PC-3 (cell line): Measurements from ENCODE around the gene AOAH.
"Not testable (repeated sequence)": the region's sequence is repeated elsewhere in the genome, so short reads cannot be mapped to it uniquely, and the experiment has no call there.

Experiments
- EZH2 ChIP-seq: fragments of 300-600 bp; sonication (generic); IDR thresholded peaks from one replicate; pipeline ENCODE4 v1.6.1; 2017; ENCODE audit warnings: antibody characterized with exemption, mild to moderate bottlenecking, low read length; ENCODE audit not compliant: unreplicated experiment
- EZH2phosphoT487 ChIP-seq: fragments of 300-600 bp; sonication (generic); IDR thresholded peaks from 2 replicates; pipeline ENCODE4 v1.6.1; 2018; ENCODE audit warnings: mild to moderate bottlenecking, antibody characterized with exemption, low read length, borderline replicate concordance
- TF ChIP-seq, protein P1 (sequence below): fragments of 300-600 bp; sonication (generic); conservative IDR thresholded peaks from 2 replicates; pipeline ENCODE4 v1.5.1; 2017; ENCODE audit warnings: antibody characterized with exemption, low read depth, mild to moderate bottlenecking, low read length

DNA sequence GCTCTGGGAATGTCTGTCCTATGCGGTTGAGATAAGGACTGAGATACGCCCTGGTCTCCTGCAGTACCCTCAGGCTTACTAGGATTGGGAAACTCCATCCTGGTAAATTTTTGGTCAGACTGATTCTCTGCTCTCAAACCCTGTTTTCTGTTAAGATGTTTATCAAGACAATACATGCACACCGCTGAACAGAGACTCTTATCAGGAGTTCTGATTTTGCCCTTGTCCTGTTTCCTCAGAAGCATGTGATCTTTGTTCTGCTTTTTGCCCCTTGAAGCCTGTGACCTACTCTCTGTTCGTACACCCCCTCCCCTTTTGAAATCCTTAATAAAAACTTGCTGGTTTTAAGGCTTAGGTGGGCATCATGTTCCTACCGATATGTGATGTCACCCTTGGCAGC lies 258.3 kb downstream of the AOAH start:
- TF ChIP-seq, protein P1, sequence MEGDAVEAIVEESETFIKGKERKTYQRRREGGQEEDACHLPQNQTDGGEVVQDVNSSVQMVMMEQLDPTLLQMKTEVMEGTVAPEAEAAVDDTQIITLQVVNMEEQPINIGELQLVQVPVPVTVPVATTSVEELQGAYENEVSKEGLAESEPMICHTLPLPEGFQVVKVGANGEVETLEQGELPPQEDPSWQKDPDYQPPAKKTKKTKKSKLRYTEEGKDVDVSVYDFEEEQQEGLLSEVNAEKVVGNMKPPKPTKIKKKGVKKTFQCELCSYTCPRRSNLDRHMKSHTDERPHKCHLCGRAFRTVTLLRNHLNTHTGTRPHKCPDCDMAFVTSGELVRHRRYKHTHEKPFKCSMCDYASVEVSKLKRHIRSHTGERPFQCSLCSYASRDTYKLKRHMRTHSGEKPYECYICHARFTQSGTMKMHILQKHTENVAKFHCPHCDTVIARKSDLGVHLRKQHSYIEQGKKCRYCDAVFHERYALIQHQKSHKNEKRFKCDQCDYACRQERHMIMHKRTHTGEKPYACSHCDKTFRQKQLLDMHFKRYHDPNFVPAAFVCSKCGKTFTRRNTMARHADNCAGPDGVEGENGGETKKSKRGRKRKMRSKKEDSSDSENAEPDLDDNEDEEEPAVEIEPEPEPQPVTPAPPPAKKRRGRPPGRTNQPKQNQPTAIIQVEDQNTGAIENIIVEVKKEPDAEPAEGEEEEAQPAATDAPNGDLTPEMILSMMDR: not testable (repeated sequence)
- not testable (repeated sequence) for TF ChIP-seq EZH2, EZH2phosphoT487
